Measurements from ENCODE around the gene CYP1A1.

CYP1A1 gene

GRCh38 chr15:74725225-74725774 is at the start of gene CYP1A1:
Gene CYP1A1 (minus strand): TSS chr15:74725528. CDS start chr15:74723097, 2,431 bp downstream.
- peak; percentile 10 to 42 for DNase-seq

GRCh38 chr15:74773731-74774252 is 48.5 kb upstream of the CYP1A1 start:
- DNase-seq: no peak

- DNase-seq: no peak
Measured at GRCh38 chr15:74773329-74773728, 48.0 kb upstream of the CYP1A1 start.

GRCh38 chr15:74770211-74770903 is 45.0 kb upstream of the CYP1A1 start:
- no peak for DNase-seq

GRCh38 chr15:74769463-74770025 is 44.2 kb upstream of the CYP1A1 start:
- DNase-seq: no peak

GRCh38 chr15:74768771-74769342 is 43.5 kb upstream of the CYP1A1 start:
- peak; percentile 57 to 60 for DNase-seq

GRCh38 chr15:74768099-74768770 is 42.9 kb upstream of the CYP1A1 start:
- DNase-seq: no peak

- no peak for DNase-seq
Measured at GRCh38 chr15:74767167-74768098, 42.1 kb upstream of the CYP1A1 start.

GRCh38 chr15:74763416-74763815 is 38.1 kb upstream of the CYP1A1 start:
- DNase-seq: no peak

- DNase-seq: no peak
Measured at GRCh38 chr15:74762791-74763150, 37.4 kb upstream of the CYP1A1 start.

GRCh38 chr15:74758736-74759135 is 33.4 kb upstream of the CYP1A1 start:
- no peak for DNase-seq

- no peak for DNase-seq
Measured at GRCh38 chr15:74754593-74755215, 29.4 kb upstream of the CYP1A1 start.

- DNase-seq: no peak
Measured at GRCh38 chr15:74752531-74752930, 27.2 kb upstream of the CYP1A1 start.

- no peak for DNase-seq
Measured at GRCh38 chr15:74752011-74752410, 26.7 kb upstream of the CYP1A1 start.

- DNase-seq: no peak
Measured at GRCh38 chr15:74750751-74751150, 25.4 kb upstream of the CYP1A1 start.

- DNase-seq: no peak
Measured at GRCh38 chr15:74749832-74750231, 24.5 kb upstream of the CYP1A1 start.

- DNase-seq: no peak
Measured at GRCh38 chr15:74748322-74748946, 23.1 kb upstream of the CYP1A1 start, which contains the start of gene CYP1A2. Gene CYP1A2 (plus strand): TSS chr15:74748845. CDS start chr15:74749739, 894 bp downstream.

- no peak for DNase-seq
Measured at GRCh38 chr15:74746389-74746788, 21.1 kb upstream of the CYP1A1 start.

GRCh38 chr15:74742422-74742821 is 17.1 kb upstream of the CYP1A1 start:
- no peak for DNase-seq

GRCh38 chr15:74738239-74738638 is 12.9 kb upstream of the CYP1A1 start:
- peak in 1 of 2 experiments; percentile 20 for DNase-seq

- no peak for DNase-seq
Measured at GRCh38 chr15:74735305-74735704, 10.0 kb upstream of the CYP1A1 start.

All from stimulated activated CD4-positive, alpha-beta T cell treated with anti-CD3 and anti-CD28 coated beads, Interleukin-4, amount 100 ng/mL, for 4 hours (primary cell).